Endothelial cell of umbilical vein (primary cell): Measurements from ENCODE around the gene FOLR2.

ENCODE experiments used
- POLR2A ChIP-seq: IDR thresholded peaks from 2 replicates; pipeline ENCODE4 v1.6.1; 2012; ENCODE audit warnings: low read depth, mild to moderate bottlenecking, control low read depth, low read length
- POLR2AphosphoS5 ChIP-seq: IDR thresholded peaks from 2 replicates; pipeline ENCODE4 v1.6.1; 2012; ENCODE audit warnings: low read depth, mild to moderate bottlenecking, control low read depth, low read length, moderate library complexity; ENCODE audit not compliant: insufficient read depth

GRCh38 chr11:72229925-72230763, 13.6 kb downstream of the FOLR2 start:
- TF ChIP-seq POLR2A (no peak), POLR2AphosphoS5 (no peak)
